HepG2 (cell line): ENCODE measurements around the gene FAF1. TPM values are rescaled to one million over a fixed set of nuclear protein-coding genes. Genes with fewer than 3 reads are reported as not detected.

Experiments
- ATAC-seq: fragments of 200-7000 bp; cut with Tn5 transposase; 3 replicates; pipeline ENCODE4 v1.9.1; 2020; ENCODE audit warnings: mild to moderate bottlenecking, moderate library complexity
- BruUV-seq: library from RNA; stranded (reverse); fragments of 400-500 nt; replicated peaks from 2 replicates; lab custom pipeline; 2021; lab: Mats Ljungman, UMichigan
- CTCF ChIA-PET: fragments of 300-600 bp; formaldehyde crosslinking; extraction: SDS; loops from one replicate; lab custom pipeline; 2021; ENCODE audit warnings: low total read pairs, inconsistent platforms, low intra/inter-chr PET ratio; lab: Yijun Ruan, JAX
- POLR2A ChIA-PET: fragments of 350-600 bp; sonication (Branson Sonifier 250); formaldehyde crosslinking; loops from one replicate; lab custom pipeline; 2020; ENCODE audit warnings: antibody characterized with exemption, inconsistent platforms; lab: Yijun Ruan, JAX
- DNase-seq: peaks from one replicate; pipeline ENCODE4 v3.0.0-alpha.2; 2015; ENCODE audit warnings: low spot score
- FAIRE-seq: peaks from 3 replicates; lab custom pipeline; 2011; peaks lifted over from hg19 to GRCh38; lab: Jason Lieb, UNC
- H2AFZ ChIP-seq: one replicate; pipeline ENCODE4 v1.6.1; 2011; ENCODE audit warnings: low read length, inconsistent platforms
- H3K27ac ChIP-seq: fragments of 300-600 bp; 3 replicates; pipeline ENCODE4 v1.8.0; 2011; ENCODE audit warnings: mixed run types, mild to moderate bottlenecking, mixed read lengths, low read length, inconsistent platforms; ENCODE audit not compliant: insufficient read depth; ENCODE audit errors: extremely low read length
- H3K27me3 ChIP-seq, 2 experiments: fragments of 200-600 bp in 1 of 2; 2 replicates in 1 of 2; 3 replicates in 1 of 2; pipeline versions ENCODE4 v1.6.0 to v1.8.0; 2011; ENCODE audit warnings: low read length in 2 of 2, mild to moderate bottlenecking in 2 of 2, moderate library complexity in 2 of 2, inconsistent platforms in 1 of 2; ENCODE audit not compliant: insufficient read depth in 2 of 2, control insufficient read depth in 1 of 2
- H3K36me3 ChIP-seq, 2 experiments: fragments of 200-600 bp in 1 of 2; replicated peaks in 1 of 2; 2 replicates in 1 of 2; 3 replicates in 1 of 2; pipeline versions ENCODE4 v1.5.1 to v1.8.0; 2011; ENCODE audit warnings: low read length in 2 of 2, inconsistent platforms in 1 of 2; ENCODE audit not compliant: insufficient read depth in 2 of 2, control insufficient read depth in 1 of 2
- H3K4me1 ChIP-seq: 2 replicates; pipeline ENCODE4 v1.5.1; 2012; ENCODE audit warnings: low read length, inconsistent platforms; ENCODE audit not compliant: insufficient read depth
- H3K4me2 ChIP-seq: 2 replicates; pipeline ENCODE4 v1.6.0; 2011; ENCODE audit warnings: low read depth, low read length, inconsistent platforms
- H3K4me3 ChIP-seq, 3 experiments: fragments of 200-600 bp in 1 of 3; sonication (generic), shearing (Covaris generic) in 1 of 3; replicated peaks in 1 of 3; 2 replicates each; pipeline ENCODE4 v1.5.1; 2011 to 2016; ENCODE audit warnings: low read length in 3 of 3, inconsistent platforms in 2 of 3, low read depth in 2 of 3, mild to moderate bottlenecking in 2 of 3, control low read depth in 1 of 3, mixed read lengths in 1 of 3; ENCODE audit not compliant: insufficient read depth in 1 of 3
- H3K79me2 ChIP-seq: one replicate; pipeline ENCODE4 v1.6.1; 2011; ENCODE audit warnings: low read length, inconsistent platforms; ENCODE audit not compliant: insufficient read depth
- H3K9ac ChIP-seq: 2 replicates; pipeline ENCODE4 v1.6.0; 2011; ENCODE audit warnings: mild to moderate bottlenecking, low read depth, low read length, inconsistent platforms; ENCODE audit not compliant: insufficient read depth
- H3K9me3 ChIP-seq: 2 replicates; pipeline ENCODE4 v1.5.1; 2012; ENCODE audit warnings: mild to moderate bottlenecking, low read length
- H4K20me1 ChIP-seq: 2 replicates; pipeline ENCODE4 v1.6.0; 2011; ENCODE audit warnings: inconsistent platforms, mild to moderate bottlenecking, low read length, moderate library complexity; ENCODE audit not compliant: insufficient read depth
- ADNP ChIP-seq: sonication (generic); formaldehyde crosslinking; IDR thresholded peaks from 2 replicates; pipeline ENCODE4 v1.4.0; 2020; ENCODE audit warnings: missing genetic modification reagents
- ARNT ChIP-seq: fragments of 450-650 bp; IDR thresholded peaks from 2 replicates; pipeline ENCODE4 v1.6.1; 2017
- FOSL1 ChIP-seq: sonication (generic); formaldehyde crosslinking; IDR thresholded peaks from 2 replicates; pipeline ENCODE4 v1.9.0; 2021; ENCODE audit warnings: missing genetic modification reagents, borderline replicate concordance
- NFE2L1 ChIP-seq: sonication (generic); formaldehyde crosslinking; IDR thresholded peaks from 2 replicates; pipeline ENCODE4 v1.4.0; 2020; ENCODE audit warnings: missing genetic modification reagents, mild to moderate bottlenecking, borderline replicate concordance
- REPIN1 ChIP-seq: sonication (generic); formaldehyde crosslinking; IDR thresholded peaks from 2 replicates; pipeline ENCODE4 v1.8.0; 2022; ENCODE audit warnings: missing genetic modification reagents, low read depth, mild to moderate bottlenecking, borderline replicate concordance
- SKI ChIP-seq: fragments of 450-650 bp; IDR thresholded peaks from one replicate; pipeline ENCODE4 v1.6.1; 2018; ENCODE audit warnings: mild to moderate bottlenecking; ENCODE audit not compliant: partially characterized antibody
- SSRP1 ChIP-seq: IDR thresholded peaks from 2 replicates; pipeline ENCODE4 v1.6.1; 2016; ENCODE audit warnings: control low read depth
- TBX2 ChIP-seq: sonication (generic); formaldehyde crosslinking; IDR thresholded peaks from 2 replicates; pipeline ENCODE4 v1.5.0; 2020; ENCODE audit warnings: missing genetic modification reagents, mild to moderate bottlenecking, borderline replicate concordance
- THAP11 ChIP-seq: IDR thresholded peaks from 2 replicates; pipeline ENCODE4 v1.6.1; 2016; ENCODE audit warnings: missing biosample characterization, missing genetic modification reagents
- ZBTB20 ChIP-seq: sonication (generic); formaldehyde crosslinking; IDR thresholded peaks from 2 replicates; pipeline ENCODE4 v1.8.1; 2023; ENCODE audit warnings: missing genetic modification reagents, low read depth, mild to moderate bottlenecking, borderline replicate concordance
- ZNF558 ChIP-seq: sonication (generic); formaldehyde crosslinking; IDR thresholded peaks from 2 replicates; pipeline ENCODE4 v1.9.0; 2022; ENCODE audit warnings: mild to moderate bottlenecking, missing genetic modification reagents, borderline replicate concordance
- ZNF564 ChIP-seq: sonication (generic); formaldehyde crosslinking; IDR thresholded peaks from 2 replicates; pipeline ENCODE4 v1.8.1; 2023; ENCODE audit warnings: mild to moderate bottlenecking, missing genetic modification reagents
- ZNF777 ChIP-seq: sonication (generic); formaldehyde crosslinking; IDR thresholded peaks from 2 replicates; pipeline ENCODE4 v1.4.0; 2020; ENCODE audit warnings: missing genetic modification reagents
- in situ Hi-C: cut with HindIII; loops from 2 replicates; pipeline ENCODE4 v1.10.0; 2017; ENCODE audit warnings: low pct_unique_long_range_greater_than_20kb; ENCODE audit not compliant: extremely low pct_ligation_motif_present
- intact Hi-C: fragments of 100-400 bp; cut with micrococcal nuclease; formaldehyde crosslinking; loops from one replicate; pipeline ENCODE4 v1.10.0; 2022; ENCODE audit not compliant: unreplicated experiment
- polyA plus RNA-seq, 8 experiments: library from polyadenylated mRNA; depleted of rRNA in 3 of 8; stranded (reverse) in 7 of 8; unstranded in 1 of 8; fragments of >200 nt; fragmentation: Illumina TruSeq in 4 of 8; extraction: Trizol in 4 of 8; gene quantifications; 2 replicates each; pipeline versions ENCODE4 v1.2.1 to v1.2.3, GENCODE V29; 2011 to 2016; ENCODE audit warnings: low read depth in 4 of 8, missing spikeins in 1 of 8, mixed read lengths in 1 of 8; ENCODE audit not compliant: insufficient read depth in 1 of 8
- total RNA-seq, 5 experiments: library from RNA; depleted of rRNA; stranded (reverse); fragments of >200 nt; fragmentation: Illumina TruSeq; extraction: Trizol; gene quantifications; 2 replicates each; pipeline ENCODE4 v1.2.3, GENCODE V29; 2016; ENCODE audit warnings: low read depth in 1 of 5
- TF ChIP-seq, protein P1 (sequence below): IDR thresholded peaks from 2 replicates; pipeline ENCODE4 v1.6.1; 2016; ENCODE audit warnings: mild to moderate bottlenecking, missing biosample characterization, missing genetic modification reagents
- TF ChIP-seq, protein P2 (sequence below): sonication (generic); formaldehyde crosslinking; IDR thresholded peaks from 2 replicates; pipeline ENCODE4; 2020; ENCODE audit warnings: missing genetic modification reagents, mild to moderate bottlenecking, borderline replicate concordance
- TF ChIP-seq, protein P3 (sequence below): sonication (generic); formaldehyde crosslinking; IDR thresholded peaks from 2 replicates; pipeline ENCODE4 v1.4.0; 2020; ENCODE audit warnings: missing genetic modification reagents, borderline replicate concordance

FAF1 gene
- total and polyA plus RNA-seq, 2 of the 13 experiments (the other 11 are each of a cell fraction or from before 2014, with no cell fraction given), result 19.4 to 63.3 TPM

DNA sequence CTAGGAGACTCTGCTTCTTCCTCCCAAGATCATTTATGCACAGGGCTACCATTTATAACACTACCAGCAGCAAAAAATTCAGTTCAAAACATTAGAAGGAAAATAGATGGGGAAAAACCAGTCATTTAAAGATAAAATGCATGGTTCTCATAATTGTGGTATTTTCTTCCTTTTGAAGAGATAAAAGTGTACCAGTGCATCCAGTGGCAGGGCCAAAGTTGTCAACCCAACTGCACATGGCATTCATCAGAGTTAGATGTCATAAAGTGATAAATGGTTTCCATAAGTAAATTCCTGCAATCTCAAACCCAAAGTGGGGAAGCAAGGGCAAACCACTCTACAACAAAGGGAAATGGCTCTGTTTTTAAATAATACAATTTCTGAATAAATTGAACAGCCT lies 417.7 kb downstream of the FAF1 start:
- BruUV-seq, result no TSS peak
- POLR2A ChIA-PET, result no interaction called here
- in situ Hi-C loops, result no loop called here
- Histone ChIP-seq H3K27ac (no peak overlapping the region), H3K79me2 (no peaks in the 10 kb centered on the region), H3K9me3 (no peaks in the 10 kb centered on the region), H3K4me2 (no peak overlapping the region), H3K4me1 (no peaks in the 10 kb centered on the region), H3K4me3 (no peak overlapping the region), H3K27me3 (no peaks in the 10 kb centered on the region), H4K20me1 (no peaks in the 10 kb centered on the region), H3K36me3 (0 out of 5 replicates have a peak, but pooled peaks cover 0 to 7% of the 10 kb centered on the region in 2 experiments), H2AFZ (no peak overlapping the region), H3K9ac (no peak overlapping the region)
- CTCF ChIA-PET, result no interaction called here
- intact Hi-C loops, result no loop called here
- DNase-seq (no peak), FAIRE-seq (no peak), ATAC-seq (no peak)
- TF ChIP-seq SSRP1 (CRISPR knock-in tag), result no peak
- no peak for TF ChIP-seq FOSL1 (CRISPR knock-in tag)
- TF ChIP-seq, protein P1, sequence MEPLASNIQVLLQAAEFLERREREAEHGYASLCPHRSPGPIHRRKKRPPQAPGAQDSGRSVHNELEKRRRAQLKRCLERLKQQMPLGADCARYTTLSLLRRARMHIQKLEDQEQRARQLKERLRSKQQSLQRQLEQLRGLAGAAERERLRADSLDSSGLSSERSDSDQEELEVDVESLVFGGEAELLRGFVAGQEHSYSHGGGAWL (CRISPR knock-in tag), result no peak
- TF ChIP-seq ZBTB20 (CRISPR knock-in tag), result no peak
- no peak for TF ChIP-seq REPIN1
- TF ChIP-seq ARNT, result no peak
- no peak for TF ChIP-seq ADNP
- no peak for TF ChIP-seq NFE2L1 (CRISPR knock-in tag)
- no peak for TF ChIP-seq ZNF777 (CRISPR knock-in tag)
- TF ChIP-seq, protein P2, sequence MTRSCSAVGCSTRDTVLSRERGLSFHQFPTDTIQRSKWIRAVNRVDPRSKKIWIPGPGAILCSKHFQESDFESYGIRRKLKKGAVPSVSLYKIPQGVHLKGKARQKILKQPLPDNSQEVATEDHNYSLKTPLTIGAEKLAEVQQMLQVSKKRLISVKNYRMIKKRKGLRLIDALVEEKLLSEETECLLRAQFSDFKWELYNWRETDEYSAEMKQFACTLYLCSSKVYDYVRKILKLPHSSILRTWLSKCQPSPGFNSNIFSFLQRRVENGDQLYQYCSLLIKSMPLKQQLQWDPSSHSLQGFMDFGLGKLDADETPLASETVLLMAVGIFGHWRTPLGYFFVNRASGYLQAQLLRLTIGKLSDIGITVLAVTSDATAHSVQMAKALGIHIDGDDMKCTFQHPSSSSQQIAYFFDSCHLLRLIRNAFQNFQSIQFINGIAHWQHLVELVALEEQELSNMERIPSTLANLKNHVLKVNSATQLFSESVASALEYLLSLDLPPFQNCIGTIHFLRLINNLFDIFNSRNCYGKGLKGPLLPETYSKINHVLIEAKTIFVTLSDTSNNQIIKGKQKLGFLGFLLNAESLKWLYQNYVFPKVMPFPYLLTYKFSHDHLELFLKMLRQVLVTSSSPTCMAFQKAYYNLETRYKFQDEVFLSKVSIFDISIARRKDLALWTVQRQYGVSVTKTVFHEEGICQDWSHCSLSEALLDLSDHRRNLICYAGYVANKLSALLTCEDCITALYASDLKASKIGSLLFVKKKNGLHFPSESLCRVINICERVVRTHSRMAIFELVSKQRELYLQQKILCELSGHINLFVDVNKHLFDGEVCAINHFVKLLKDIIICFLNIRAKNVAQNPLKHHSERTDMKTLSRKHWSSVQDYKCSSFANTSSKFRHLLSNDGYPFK, result no peak
- TF ChIP-seq, protein P3, sequence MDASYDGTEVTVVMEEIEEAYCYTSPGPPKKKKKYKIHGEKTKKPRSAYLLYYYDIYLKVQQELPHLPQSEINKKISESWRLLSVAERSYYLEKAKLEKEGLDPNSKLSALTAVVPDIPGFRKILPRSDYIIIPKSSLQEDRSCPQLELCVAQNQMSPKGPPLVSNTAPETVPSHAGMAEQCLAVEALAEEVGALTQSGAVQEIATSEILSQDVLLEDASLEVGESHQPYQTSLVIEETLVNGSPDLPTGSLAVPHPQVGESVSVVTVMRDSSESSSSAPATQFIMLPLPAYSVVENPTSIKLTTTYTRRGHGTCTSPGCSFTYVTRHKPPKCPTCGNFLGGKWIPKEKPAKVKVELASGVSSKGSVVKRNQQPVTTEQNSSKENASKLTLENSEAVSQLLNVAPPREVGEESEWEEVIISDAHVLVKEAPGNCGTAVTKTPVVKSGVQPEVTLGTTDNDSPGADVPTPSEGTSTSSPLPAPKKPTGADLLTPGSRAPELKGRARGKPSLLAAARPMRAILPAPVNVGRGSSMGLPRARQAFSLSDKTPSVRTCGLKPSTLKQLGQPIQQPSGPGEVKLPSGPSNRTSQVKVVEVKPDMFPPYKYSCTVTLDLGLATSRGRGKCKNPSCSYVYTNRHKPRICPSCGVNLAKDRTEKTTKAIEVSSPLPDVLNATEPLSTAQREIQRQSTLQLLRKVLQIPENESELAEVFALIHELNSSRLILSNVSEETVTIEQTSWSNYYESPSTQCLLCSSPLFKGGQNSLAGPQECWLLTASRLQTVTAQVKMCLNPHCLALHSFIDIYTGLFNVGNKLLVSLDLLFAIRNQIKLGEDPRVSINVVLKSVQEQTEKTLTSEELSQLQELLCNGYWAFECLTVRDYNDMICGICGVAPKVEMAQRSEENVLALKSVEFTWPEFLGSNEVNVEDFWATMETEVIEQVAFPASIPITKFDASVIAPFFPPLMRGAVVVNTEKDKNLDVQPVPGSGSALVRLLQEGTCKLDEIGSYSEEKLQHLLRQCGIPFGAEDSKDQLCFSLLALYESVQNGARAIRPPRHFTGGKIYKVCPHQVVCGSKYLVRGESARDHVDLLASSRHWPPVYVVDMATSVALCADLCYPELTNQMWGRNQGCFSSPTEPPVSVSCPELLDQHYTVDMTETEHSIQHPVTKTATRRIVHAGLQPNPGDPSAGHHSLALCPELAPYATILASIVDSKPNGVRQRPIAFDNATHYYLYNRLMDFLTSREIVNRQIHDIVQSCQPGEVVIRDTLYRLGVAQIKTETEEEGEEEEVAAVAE (CRISPR knock-in tag), result no peak
- no peak for TF ChIP-seq TBX2 (CRISPR knock-in tag)
- TF ChIP-seq ZNF558 (CRISPR knock-in tag), result no peak
- no peak for TF ChIP-seq ZNF564 (CRISPR knock-in tag)
- TF ChIP-seq THAP11 (CRISPR knock-in tag), result no peak
- TF ChIP-seq SKI, result no peak
